ENCODE measurements around the gene INSM1. TPM values are rescaled to one million over a fixed set of nuclear protein-coding genes. Genes with fewer than 3 reads are reported as not detected.

Gene INSM1
- polyA plus RNA-seq, 1 experiment, result not detected

GRCh38 chr20:20410678-20411077, 42.8 kb downstream of the INSM1 start:
- CTCF ChIA-PET, result interaction anchor here (1.4 kb wide), 1 partner anchor 184 kb away, joined by 4 read pairs; no protein-coding TSS in a partner anchor
- Histone ChIP-seq H3K27ac (ENCODE audit: low read depth, low read length) (no peak overlapping the region), H3K9me3 (ENCODE audit: control insufficient read depth, insufficient read depth, low read length) (no peaks in the 10 kb centered on the region; the same call in 1 of the 2 replicates), H3K4me3 (ENCODE audit: low read depth, low read length) (no peak overlapping the region), H3K27me3 (ENCODE audit: control insufficient read depth, insufficient read depth, low read length) (no peaks in the 10 kb centered on the region)
- no peak for TF ChIP-seq CTCF (IDR thresholded peaks at IDR 0.05; ENCODE audit: low read depth, low read length)
- no peak for DNase-seq (ENCODE audit: low read depth, low spot score)
- POLR2A ChIA-PET, result no interaction called here

- Histone ChIP-seq H3K9me3 (ENCODE audit: control insufficient read depth, insufficient read depth, low read length) (no peaks in the 10 kb centered on the region; the same call in 1 of the 2 replicates), H3K4me3 (ENCODE audit: low read depth, low read length) (no peak overlapping the region), H3K27ac (ENCODE audit: low read depth, low read length) (no peak overlapping the region), H3K27me3 (ENCODE audit: control insufficient read depth, insufficient read depth, low read length) (no peaks in the 10 kb centered on the region)
- ChIA-PET POLR2A (no interaction called here), CTCF (no interaction called here)
- no peak for TF ChIP-seq CTCF (IDR thresholded peaks at IDR 0.05; ENCODE audit: low read depth, low read length)
- DNase-seq (ENCODE audit: low read depth, low spot score), result no peak
These were observed 43.5 kb downstream of the INSM1 start for GRCh38 chr20:20411402-20411801.

- no peak for TF ChIP-seq CTCF (IDR thresholded peaks at IDR 0.05; ENCODE audit: low read depth, low read length)
- ChIA-PET POLR2A (no interaction called here), CTCF (no interaction called here)
- Histone ChIP-seq H3K27me3 (ENCODE audit: control insufficient read depth, insufficient read depth, low read length) (no peaks in the 10 kb centered on the region), H3K27ac (ENCODE audit: low read depth, low read length) (no peak overlapping the region), H3K9me3 (ENCODE audit: control insufficient read depth, insufficient read depth, low read length) (no peaks in the 10 kb centered on the region; the same call in 1 of the 2 replicates), H3K4me3 (ENCODE audit: low read depth, low read length) (no peak overlapping the region)
- DNase-seq (ENCODE audit: low read depth, low spot score), result no peak
These were observed 43.9 kb downstream of the INSM1 start for GRCh38 chr20:20411836-20412235.

GRCh38 chr20:20412750-20413149, 44.8 kb downstream of the INSM1 start:
- TF ChIP-seq CTCF (IDR thresholded peaks at IDR 0.05; ENCODE audit: low read depth, low read length), result no peak
- Histone ChIP-seq H3K4me3 (ENCODE audit: low read depth, low read length) (no peak overlapping the region), H3K27ac (ENCODE audit: low read depth, low read length) (no peak overlapping the region), H3K9me3 (ENCODE audit: control insufficient read depth, insufficient read depth, low read length) (no peaks in the 10 kb centered on the region; the same call in 1 of the 2 replicates), H3K27me3 (ENCODE audit: control insufficient read depth, insufficient read depth, low read length) (no peaks in the 10 kb centered on the region)
- ChIA-PET POLR2A (no interaction called here), CTCF (interaction anchor here (1.0 kb wide), 1 partner anchor 182 kb away, joined by 3 read pairs; no protein-coding TSS in a partner anchor)
- no peak for DNase-seq (ENCODE audit: low read depth, low spot score)

- TF ChIP-seq CTCF (IDR thresholded peaks at IDR 0.05; ENCODE audit: low read depth, low read length), result no peak
- H3K27me3 ChIP-seq (ENCODE audit: control insufficient read depth, insufficient read depth, low read length), result no peaks in the 10 kb centered on the region
- ChIA-PET POLR2A (no interaction called here), CTCF (no interaction called here)
- no peak for DNase-seq (ENCODE audit: low read depth, low spot score)
- no peaks in the 10 kb centered on the region; the same call in 1 of the 2 replicates for H3K9me3 ChIP-seq (ENCODE audit: control insufficient read depth, insufficient read depth, low read length)
- H3K27ac ChIP-seq (ENCODE audit: low read depth, low read length), result no peak overlapping the region
- H3K4me3 ChIP-seq (ENCODE audit: low read depth, low read length), result no peak overlapping the region
These were observed 45.9 kb downstream of the INSM1 start for GRCh38 chr20:20413810-20414281.
